KMS-11 (cell line): ENCODE data around the gene SKI.
"Not testable (repeated sequence)": the region's sequence is repeated elsewhere in the genome, so short reads cannot be mapped to it uniquely, and the experiment has no call there.

Experiments
- H2AFZ ChIP-seq: fragments of 200-600 bp; sonication (generic); 2 replicates; pipeline ENCODE4 v1.6.1; 2016; ENCODE audit warnings: antibody characterized with exemption, mixed run types, low read depth
- H3K27ac ChIP-seq: fragments of 200-600 bp; sonication (generic); 2 replicates; pipeline ENCODE4 v1.6.1; 2016; ENCODE audit warnings: mild to moderate bottlenecking, mixed run types
- H3K27me3 ChIP-seq: fragments of 200-600 bp; sonication (generic); 2 replicates; pipeline ENCODE4 v1.6.1; 2017; ENCODE audit warnings: mild to moderate bottlenecking, low read depth, mixed run types, moderate library complexity; ENCODE audit not compliant: insufficient read depth
- H3K36me3 ChIP-seq: fragments of 200-600 bp; sonication (generic); 2 replicates; pipeline ENCODE4 v1.6.1; 2017; ENCODE audit warnings: mild to moderate bottlenecking, mixed run types; ENCODE audit not compliant: insufficient read depth
- H3K4me1 ChIP-seq: fragments of 200-600 bp; sonication (generic); 2 replicates; pipeline ENCODE4 v1.6.1; 2016; ENCODE audit warnings: mild to moderate bottlenecking, low read depth, mixed run types; ENCODE audit not compliant: poor library complexity, severe bottlenecking
- H3K4me2 ChIP-seq: fragments of 200-600 bp; sonication (generic); 2 replicates; pipeline ENCODE4 v1.7.0; 2016; ENCODE audit warnings: mild to moderate bottlenecking, mixed run types
- H3K4me3 ChIP-seq: fragments of 200-600 bp; sonication (generic); IDR thresholded peaks from 2 replicates; pipeline ENCODE4 v1.6.1; 2017; ENCODE audit warnings: low read depth, low read length, mixed read lengths; ENCODE audit not compliant: insufficient read depth
- H3K79me2 ChIP-seq: fragments of 200-600 bp; sonication (generic); 2 replicates; pipeline ENCODE4 v1.6.1; 2016; ENCODE audit warnings: low read depth, mixed run types; ENCODE audit not compliant: insufficient read depth
- H3K9ac ChIP-seq: fragments of 200-600 bp; sonication (generic); 2 replicates; pipeline ENCODE4 v1.6.1; 2016; ENCODE audit warnings: mild to moderate bottlenecking, mixed run types
- H4K20me1 ChIP-seq: fragments of 200-600 bp; sonication (generic); 2 replicates; pipeline ENCODE4 v1.6.1; 2016; ENCODE audit warnings: mild to moderate bottlenecking, mixed run types; ENCODE audit not compliant: insufficient read depth
- CTCF ChIP-seq: fragments of 200-600 bp; sonication (generic); conservative IDR thresholded peaks from 2 replicates; pipeline ENCODE4 v1.6.1; 2017; ENCODE audit warnings: low read depth, mild to moderate bottlenecking, antibody characterized with exemption, low read length, moderate library complexity, mixed read lengths

Gene SKI

GRCh38 chr1:2258122-2258681, 30.1 kb downstream of the SKI start:
- Histone ChIP-seq H3K4me3 (no peak overlapping the region), H3K4me2 (no peak overlapping the region), H3K27ac (no peak overlapping the region), H3K9ac (no peak overlapping the region), H3K36me3 (no peaks in the 10 kb centered on the region), H2AFZ (no peak overlapping the region), H3K79me2 (no peaks in the 10 kb centered on the region), H3K27me3 (peaks cover 33% of the 10 kb centered on the region; the same call in 1 of the 2 replicates), H3K4me1 (no peaks in the 10 kb centered on the region), H4K20me1 (no peaks in the 10 kb centered on the region)
- no peak for TF ChIP-seq CTCF

- Histone ChIP-seq H4K20me1 (no peaks in the 10 kb centered on the region), H3K4me3 (no peak overlapping the region), H3K27me3 (peaks cover 40% of the 10 kb centered on the region; the same call in 1 of the 2 replicates), H3K9ac (no peak overlapping the region), H3K4me2 (no peak overlapping the region), H3K79me2 (no peaks in the 10 kb centered on the region), H3K4me1 (no peaks in the 10 kb centered on the region), H2AFZ (no peak overlapping the region), H3K27ac (no peak overlapping the region), H3K36me3 (no peaks in the 10 kb centered on the region)
- no peak for TF ChIP-seq CTCF
These were observed 30.9 kb downstream of the SKI start for GRCh38 chr1:2258996-2259395.

GRCh38 chr1:2259668-2260402, 31.7 kb downstream of the SKI start:
- no peaks in the 10 kb centered on the region for H3K4me1 ChIP-seq
- TF ChIP-seq CTCF, result no peak
- no peak overlapping the region for H3K4me2 ChIP-seq
- H3K36me3 ChIP-seq, result no peaks in the 10 kb centered on the region
- no peak overlapping the region for H2AFZ ChIP-seq
- H3K9ac ChIP-seq, result no peak overlapping the region
- no peak overlapping the region for H3K27ac ChIP-seq
- no peaks in the 10 kb centered on the region for H3K79me2 ChIP-seq
- H4K20me1 ChIP-seq, result no peaks in the 10 kb centered on the region
- H3K4me3 ChIP-seq, result no peak overlapping the region
- H3K27me3 ChIP-seq, result peaks cover 40% of the 10 kb centered on the region; the same call in 1 of the 2 replicates

GRCh38 chr1:2260470-2260869, 32.4 kb downstream of the SKI start:
- not testable (repeated sequence) for H2AFZ ChIP-seq, H3K27ac ChIP-seq, H3K79me2 ChIP-seq, H3K4me1 ChIP-seq, H3K4me2 ChIP-seq, H4K20me1 ChIP-seq, H3K4me3 ChIP-seq, H3K9ac ChIP-seq, H3K36me3 ChIP-seq
- H3K27me3 ChIP-seq, result peaks cover 45% of the 10 kb centered on the region; the same call in 1 of the 2 replicates

- Histone ChIP-seq H3K4me3 (no peak overlapping the region), H3K27me3 (peaks cover 45% of the 10 kb centered on the region; the same call in 1 of the 2 replicates), H2AFZ (no peak overlapping the region), H3K79me2 (no peaks in the 10 kb centered on the region), H3K4me2 (no peak overlapping the region), H3K4me1 (no peaks in the 10 kb centered on the region), H3K27ac (no peak overlapping the region), H3K9ac (no peak overlapping the region), H3K36me3 (no peaks in the 10 kb centered on the region), H4K20me1 (no peaks in the 10 kb centered on the region)
- TF ChIP-seq CTCF, result no peak
These were observed 32.8 kb downstream of the SKI start for GRCh38 chr1:2260917-2261316.

GRCh38 chr1:2261476-2262395, 33.6 kb downstream of the SKI start:
- H3K9ac ChIP-seq, H2AFZ ChIP-seq, H3K4me2 ChIP-seq, H3K79me2 ChIP-seq, H3K27ac ChIP-seq, H3K4me3 ChIP-seq, H4K20me1 ChIP-seq, H3K36me3 ChIP-seq, H3K4me1 ChIP-seq: not testable (repeated sequence)
- peaks cover 48% of the 10 kb centered on the region; the same call in 1 of the 2 replicates for H3K27me3 ChIP-seq
